Activated CD4-positive, alpha-beta T cell treated with anti-CD3 and anti-CD28 coated beads for 36 hours (primary cell): ENCODE results near the gene DNAH8. TPM values are rescaled to one million over a fixed set of nuclear protein-coding genes. Genes with fewer than 3 reads are reported as not detected.

Source experiments
- ATAC-seq: fragments of 200-7000 bp; cut with Tn5 transposase; one replicate; pipeline ENCODE4 v1.10.0; 2021; ENCODE audit warnings: mild to moderate bottlenecking, moderate library complexity
- CTCF ChIA-PET: fragments of 350-600 bp; sonication (Branson Sonifier 250); formaldehyde crosslinking; loops from one replicate; lab custom pipeline; 2021; ENCODE audit warnings: antibody characterized with exemption; lab: Charles Lee
- POLR2A ChIA-PET: fragments of 350-600 bp; sonication (Branson Sonifier 250); formaldehyde crosslinking; loops from one replicate; lab custom pipeline; 2021; ENCODE audit warnings: antibody characterized with exemption, inconsistent platforms; lab: Charles Lee
- DNase-seq: peaks from one replicate; pipeline ENCODE4 v3.0.0-alpha.2; 2020
- H3K27ac Mint-ChIP-seq: one replicate; pipeline ENCODE4 v1.8.0; 2021; ENCODE audit warnings: mixed read lengths
- H3K27me3 Mint-ChIP-seq: one replicate; pipeline ENCODE4 v1.8.0; 2021; ENCODE audit warnings: mixed read lengths
- H3K36me3 Mint-ChIP-seq: one replicate; pipeline ENCODE4 v1.8.0; 2021; ENCODE audit warnings: low read depth, mixed read lengths
- H3K4me1 Mint-ChIP-seq: one replicate; pipeline ENCODE4 v1.8.0; 2021; ENCODE audit warnings: mixed read lengths
- H3K4me3 Mint-ChIP-seq: one replicate; pipeline ENCODE4 v1.8.0; 2021; ENCODE audit warnings: mild to moderate bottlenecking, moderate library complexity, mixed read lengths
- H3K9me3 Mint-ChIP-seq: one replicate; pipeline ENCODE4 v1.8.0; 2021; ENCODE audit warnings: low read depth, mixed read lengths
- intact Hi-C, 2 experiments: fragments of 100-400 bp; cut with DNase I in 1 of 2; cut with micrococcal nuclease in 1 of 2; formaldehyde crosslinking; loops; one replicate each; pipeline versions ENCODE4 v1.14.2 to v1.15.1; 2022 to 2024; cut with DNase I, micrococcal nuclease
- total RNA-seq, 2 experiments: library from RNA; stranded (reverse); gene quantifications; one replicate each; pipeline ENCODE4 v1.2.3, GENCODE V29; 2021

The DNAH8 gene
- total RNA-seq, 2 experiments from 2014 or later, result 0.02 TPM; not detected in 1

- Mint-ChIP-seq H3K4me1 (no peaks in the 10 kb centered on the region), H3K4me3 (no peak overlapping the region), H3K9me3 (no peaks in the 10 kb centered on the region), H3K27ac (no peak overlapping the region), H3K27me3 (peaks cover 7% of the 10 kb centered on the region), H3K36me3 (no peaks in the 10 kb centered on the region)
- ATAC-seq (no peak), DNase-seq (no peak)
- ChIA-PET CTCF (interaction anchor here (0.7 to 3.4 kb wide), 3 partner anchors 26 to 63 kb away, joined by 3 to 12 read pairs (median 3); no protein-coding TSS in a partner anchor), POLR2A (no interaction called here)
- intact Hi-C loops, result no loop called here
Measured at GRCh38 chr6:39062014-39062740, 347.1 kb downstream of the DNAH8 start.

- DNase-seq (no peak), ATAC-seq (no peak)
- Mint-ChIP-seq H3K36me3 (no peaks in the 10 kb centered on the region), H3K4me1 (no peaks in the 10 kb centered on the region), H3K4me3 (no peak overlapping the region), H3K27ac (no peak overlapping the region), H3K9me3 (no peaks in the 10 kb centered on the region), H3K27me3 (peaks cover 7% of the 10 kb centered on the region)
- CTCF ChIA-PET, result no interaction called here
- POLR2A ChIA-PET, result no interaction called here
- intact Hi-C loops, result no loop called here
Measured at GRCh38 chr6:39063526-39063925, 348.4 kb downstream of the DNAH8 start.

- Mint-ChIP-seq H3K27ac (no peak overlapping the region), H3K27me3 (peaks cover 5% of the 10 kb centered on the region), H3K4me3 (no peak overlapping the region), H3K36me3 (no peaks in the 10 kb centered on the region), H3K9me3 (no peaks in the 10 kb centered on the region), H3K4me1 (no peaks in the 10 kb centered on the region)
- CTCF ChIA-PET, result no interaction called here
- ATAC-seq (no peak), DNase-seq (no peak)
- POLR2A ChIA-PET, result no interaction called here
- intact Hi-C loops, result no loop called here
Measured at GRCh38 chr6:39065561-39065960, 350.4 kb downstream of the DNAH8 start.

- intact Hi-C loops, result no loop called here
- Mint-ChIP-seq H3K4me3 (no peak overlapping the region), H3K36me3 (no peaks in the 10 kb centered on the region), H3K27me3 (peaks cover 3% of the 10 kb centered on the region), H3K9me3 (no peaks in the 10 kb centered on the region), H3K27ac (no peak overlapping the region), H3K4me1 (no peaks in the 10 kb centered on the region)
- POLR2A ChIA-PET, result no interaction called here
- CTCF ChIA-PET, result no interaction called here
- no peak for DNase-seq
- ATAC-seq, result no peak
Measured at GRCh38 chr6:39068391-39068790, 353.3 kb downstream of the DNAH8 start.

- H3K4me1 Mint-ChIP-seq, result peaks cover 6% of the 10 kb centered on the region
- ATAC-seq (no peak), DNase-seq (no peak)
- ChIA-PET CTCF (interaction anchor here (0.7 kb wide), 1 partner anchor 120 kb away, joined by 4 read pairs; no protein-coding TSS in a partner anchor), POLR2A (no interaction called here)
- intact Hi-C loops, result no loop called here
- no peak overlapping the region for H3K4me3 Mint-ChIP-seq
- peaks cover 3% of the 10 kb centered on the region for H3K27me3 Mint-ChIP-seq
- H3K9me3 Mint-ChIP-seq, result no peaks in the 10 kb centered on the region
- no peak overlapping the region for H3K27ac Mint-ChIP-seq
- no peaks in the 10 kb centered on the region for H3K36me3 Mint-ChIP-seq
Measured at GRCh38 chr6:39072830-39073229, 357.7 kb downstream of the DNAH8 start.

GRCh38 chr6:39073471-39074355 lies 358.6 kb downstream of the DNAH8 start:
- DNase-seq (no peak), ATAC-seq (no peak)
- Mint-ChIP-seq H3K4me3 (no peak overlapping the region), H3K9me3 (no peaks in the 10 kb centered on the region), H3K27me3 (peaks cover 3% of the 10 kb centered on the region), H3K27ac (no peak overlapping the region), H3K36me3 (no peaks in the 10 kb centered on the region), H3K4me1 (peaks cover 6% of the 10 kb centered on the region)
- intact Hi-C loops, result no loop called here
- ChIA-PET CTCF (interaction anchor here (0.7 kb wide), 1 partner anchor 121 kb away, joined by 4 read pairs; no protein-coding TSS in a partner anchor), POLR2A (no interaction called here)

GRCh38 chr6:39074486-39074885 lies 359.4 kb downstream of the DNAH8 start:
- CTCF ChIA-PET, result no interaction called here
- Mint-ChIP-seq H3K9me3 (no peaks in the 10 kb centered on the region), H3K27me3 (peaks cover 3% of the 10 kb centered on the region), H3K4me3 (no peak overlapping the region), H3K36me3 (no peaks in the 10 kb centered on the region), H3K4me1 (peaks cover 6% of the 10 kb centered on the region), H3K27ac (no peak overlapping the region)
- POLR2A ChIA-PET, result no interaction called here
- ATAC-seq (no peak), DNase-seq (no peak)
- intact Hi-C loops, result no loop called here

- intact Hi-C loops, result no loop called here
- Mint-ChIP-seq H3K27me3 (peaks cover 3% of the 10 kb centered on the region), H3K27ac (no peak overlapping the region), H3K4me3 (no peak overlapping the region), H3K36me3 (no peaks in the 10 kb centered on the region), H3K9me3 (no peaks in the 10 kb centered on the region), H3K4me1 (peaks cover 6% of the 10 kb centered on the region)
- DNase-seq (no peak), ATAC-seq (no peak)
- CTCF ChIA-PET, result interaction anchor here (0.6 to 1.4 kb wide), 3 partner anchors 103 to 228 kb away, joined by 3 to 4 read pairs (median 3); no protein-coding TSS in a partner anchor
- POLR2A ChIA-PET, result no interaction called here
Measured at GRCh38 chr6:39075010-39075686, 360.0 kb downstream of the DNAH8 start.

GRCh38 chr6:39075807-39076622 lies 360.9 kb downstream of the DNAH8 start:
- H3K36me3 Mint-ChIP-seq, result no peaks in the 10 kb centered on the region
- DNase-seq (no peak), ATAC-seq (no peak)
- H3K27me3 Mint-ChIP-seq, result peaks cover 3% of the 10 kb centered on the region
- no peak overlapping the region for H3K27ac Mint-ChIP-seq
- H3K4me3 Mint-ChIP-seq, result no peak overlapping the region
- POLR2A ChIA-PET, result no interaction called here
- intact Hi-C loops, result no loop called here
- H3K9me3 Mint-ChIP-seq, result no peaks in the 10 kb centered on the region
- peaks cover 6% of the 10 kb centered on the region for H3K4me1 Mint-ChIP-seq
- CTCF ChIA-PET, result interaction anchor here (0.6 to 1.4 kb wide), 2 partner anchors 104 to 229 kb away, joined by 3 to 4 read pairs; no protein-coding TSS in a partner anchor

GRCh38 chr6:39076623-39077535 lies 361.8 kb downstream of the DNAH8 start:
- POLR2A ChIA-PET, result no interaction called here
- peaks cover 6% of the 10 kb centered on the region for H3K4me1 Mint-ChIP-seq
- H3K27me3 Mint-ChIP-seq, result no peaks in the 10 kb centered on the region
- peak overlapping the region; percentile 33 for H3K27ac Mint-ChIP-seq
- no peaks in the 10 kb centered on the region for H3K36me3 Mint-ChIP-seq
- CTCF ChIA-PET, result interaction anchor here (1.4 kb wide), 1 partner anchor 105 kb away, joined by 4 read pairs; no protein-coding TSS in a partner anchor
- DNase-seq (no peak), ATAC-seq (no peak)
- H3K9me3 Mint-ChIP-seq, result no peaks in the 10 kb centered on the region
- no peak overlapping the region for H3K4me3 Mint-ChIP-seq
- intact Hi-C loops, result no loop called here
